Activated CD8-positive, alpha-beta memory T cell treated with anti-CD3 and anti-CD28 coated beads, Interleukin-2, amount 50 U/mL, for 4 hours (primary cell): ENCODE measurements around the gene ICA1.
"Not testable (repeated sequence)": the region's sequence is repeated elsewhere in the genome, so short reads cannot be mapped to it uniquely, and the experiment has no call there.

ENCODE experiments used
- DNase-seq: peaks from one replicate; pipeline ENCODE4 v3.0.0-alpha.2; 2020

The ICA1 gene

GRCh38 chr7:8089036-8089780, 172.8 kb downstream of the ICA1 start:
- no peak for DNase-seq

DNA sequence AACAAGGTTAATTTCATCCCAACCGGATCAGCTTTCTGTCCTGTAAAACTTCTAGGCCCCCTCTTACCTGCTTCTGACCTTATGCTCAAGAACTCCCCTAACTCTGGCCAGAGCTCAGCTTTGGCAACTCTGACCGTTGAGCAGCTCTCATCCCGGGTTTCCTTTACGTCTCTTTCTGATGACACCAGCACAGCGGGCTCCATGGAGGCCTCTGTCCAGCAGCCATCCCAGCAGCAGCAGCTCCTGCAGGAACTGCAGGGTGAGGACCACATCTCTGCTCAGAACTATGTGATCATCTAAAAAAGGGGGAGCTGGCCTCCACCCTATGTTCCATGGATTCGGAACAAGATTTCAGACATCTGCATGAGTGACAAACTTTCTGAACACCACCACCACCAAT, 175.7 kb downstream of the ICA1 start:
- no peak for DNase-seq

- no peak for DNase-seq
These were observed 176.5 kb downstream of the ICA1 start for GRCh38 chr7:8085420-8085819.

DNA sequence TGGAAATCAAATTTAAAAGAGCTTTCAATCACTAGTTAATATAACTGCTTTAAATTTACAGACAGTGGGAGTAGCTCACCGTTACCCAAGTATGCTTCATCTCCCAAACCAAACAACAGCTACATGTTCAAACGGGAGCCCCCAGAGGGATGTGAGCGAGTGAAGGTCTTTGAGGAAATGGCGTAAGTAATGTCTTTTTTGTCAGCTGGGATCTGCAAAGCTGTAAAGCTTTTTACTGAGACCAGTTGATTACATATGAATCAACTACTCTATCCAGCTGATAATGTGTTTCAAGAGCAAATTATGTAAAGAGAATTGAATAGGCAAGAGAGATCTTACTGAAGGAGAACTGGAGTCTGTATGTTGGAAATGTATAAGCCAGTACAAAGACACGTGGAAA, 177.1 kb downstream of the ICA1 start:
- no peak for DNase-seq

DNA sequence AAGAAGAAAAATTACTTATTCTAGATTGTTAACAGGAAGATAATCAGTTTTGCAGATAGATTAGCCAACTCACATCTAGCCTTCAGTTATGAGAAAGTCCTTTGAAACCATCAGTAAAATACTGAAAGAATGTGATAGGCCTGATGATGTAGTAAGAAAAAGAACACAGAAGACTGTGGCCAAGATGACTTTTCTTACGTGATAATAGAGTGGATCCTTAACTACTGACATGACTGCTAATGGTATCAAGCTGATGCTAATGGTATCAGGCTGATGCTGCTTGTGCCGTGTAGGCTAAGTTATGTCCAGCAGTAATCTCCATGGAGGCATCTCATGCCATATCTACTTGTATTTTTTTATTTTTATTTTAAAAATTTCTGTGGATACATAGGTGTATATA, 179.2 kb downstream of the ICA1 start:
- DNase-seq, result no peak

DNA sequence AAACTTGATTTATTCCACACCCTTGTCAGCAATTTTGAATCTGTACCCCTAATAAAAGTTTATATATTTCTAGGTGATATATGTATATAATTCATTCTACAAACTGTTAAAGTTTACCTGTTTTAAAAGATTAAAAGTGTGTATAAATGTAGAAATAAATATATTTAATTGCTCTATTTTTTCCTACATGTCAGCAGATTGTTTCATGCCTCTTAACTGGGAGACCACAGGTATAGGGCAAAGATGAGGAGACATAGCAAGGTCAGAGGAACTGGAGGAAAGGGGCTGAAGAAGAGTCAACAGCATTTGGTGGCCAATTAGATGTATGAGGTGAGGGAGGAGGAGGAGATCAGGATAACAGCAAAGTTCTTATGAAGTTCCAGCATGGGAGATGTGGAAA, 183.5 kb downstream of the ICA1 start:
- DNase-seq, result no peak

GRCh38 chr7:8070451-8071180, 191.4 kb downstream of the ICA1 start:
- DNase-seq, result no peak

DNA sequence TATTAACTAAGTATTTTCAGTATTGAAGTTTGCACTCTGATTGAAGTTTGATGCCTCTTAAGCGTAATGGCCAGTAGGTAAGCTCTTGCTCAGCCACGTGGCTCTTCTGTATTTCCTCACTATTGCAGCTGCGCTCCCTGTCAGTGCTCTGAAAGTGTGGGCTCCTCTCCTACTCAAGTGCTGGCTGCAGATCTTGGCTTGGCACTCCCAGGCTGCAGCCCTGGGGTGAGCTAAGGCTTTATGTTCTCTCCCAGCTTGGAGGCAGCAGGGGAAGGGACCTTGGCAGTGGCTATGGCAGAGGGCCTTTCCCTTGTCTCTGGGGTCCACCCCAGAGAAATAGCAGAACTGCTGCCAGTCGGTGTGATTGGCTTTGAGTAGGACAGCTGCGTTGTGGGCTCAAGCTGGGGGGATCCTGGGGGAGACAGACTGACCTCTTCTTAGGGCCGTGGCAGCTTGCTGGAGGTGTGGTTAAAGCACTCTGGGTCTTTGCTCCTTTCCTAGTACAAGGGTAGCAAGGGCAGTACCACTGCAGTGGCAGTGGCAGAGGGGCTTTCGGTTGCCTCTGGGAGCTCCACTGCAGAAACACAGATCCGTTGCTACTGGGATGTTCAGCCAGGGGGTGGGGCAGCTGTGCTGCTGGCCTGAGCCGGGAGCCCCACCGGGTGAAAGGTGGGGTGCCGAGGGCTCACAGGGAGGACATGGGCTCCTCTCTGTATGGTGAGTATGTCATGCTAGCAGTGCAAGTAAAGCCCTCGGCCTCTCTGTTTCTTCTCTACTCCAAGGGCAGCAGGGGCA, 192.9 kb downstream of the ICA1 start:
- DNase-seq, result no peak

DNA sequence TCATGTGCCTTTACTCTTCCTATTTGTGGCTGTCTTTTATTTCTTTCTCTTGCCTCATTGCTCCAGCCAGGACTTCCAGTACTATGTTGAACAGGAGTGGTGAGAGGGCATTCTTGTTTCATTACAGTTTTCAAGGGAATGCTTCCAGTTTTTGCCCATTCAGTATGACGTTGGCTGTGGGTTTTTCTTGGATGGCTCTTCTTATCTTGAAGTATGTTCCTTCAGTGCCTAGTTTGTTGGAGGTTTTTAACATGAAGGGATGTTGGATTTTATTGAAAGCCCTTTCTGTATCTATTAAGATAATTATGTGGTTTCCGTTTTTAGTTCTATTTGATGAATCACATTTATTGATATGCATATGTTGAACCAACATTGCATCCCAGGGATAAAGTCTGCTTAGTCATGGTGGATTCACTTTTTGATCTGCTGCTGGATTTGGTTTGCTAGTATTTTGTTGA, 196.6 kb downstream of the ICA1 start:
- DNase-seq, result no peak

DNA sequence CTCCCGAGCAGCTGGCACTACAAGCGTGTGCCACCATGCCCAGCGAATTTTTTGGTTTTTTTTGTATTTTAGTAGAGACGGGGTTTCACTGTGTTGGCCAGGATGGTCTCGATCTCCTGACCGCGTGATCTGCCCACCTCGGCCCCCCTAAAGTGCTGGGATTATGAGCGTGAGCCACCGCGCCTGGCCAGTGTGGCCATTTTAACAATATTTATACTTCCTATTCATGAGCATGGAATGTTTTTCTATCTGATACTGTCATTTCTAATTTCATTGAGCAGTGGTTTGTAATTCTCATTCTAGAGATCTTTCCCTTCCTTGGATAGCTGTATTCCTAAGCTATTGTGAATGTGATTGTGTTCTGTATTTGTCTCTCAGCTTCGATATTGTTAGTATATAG, 197.1 kb downstream of the ICA1 start:
- DNase-seq, result no peak

DNA sequence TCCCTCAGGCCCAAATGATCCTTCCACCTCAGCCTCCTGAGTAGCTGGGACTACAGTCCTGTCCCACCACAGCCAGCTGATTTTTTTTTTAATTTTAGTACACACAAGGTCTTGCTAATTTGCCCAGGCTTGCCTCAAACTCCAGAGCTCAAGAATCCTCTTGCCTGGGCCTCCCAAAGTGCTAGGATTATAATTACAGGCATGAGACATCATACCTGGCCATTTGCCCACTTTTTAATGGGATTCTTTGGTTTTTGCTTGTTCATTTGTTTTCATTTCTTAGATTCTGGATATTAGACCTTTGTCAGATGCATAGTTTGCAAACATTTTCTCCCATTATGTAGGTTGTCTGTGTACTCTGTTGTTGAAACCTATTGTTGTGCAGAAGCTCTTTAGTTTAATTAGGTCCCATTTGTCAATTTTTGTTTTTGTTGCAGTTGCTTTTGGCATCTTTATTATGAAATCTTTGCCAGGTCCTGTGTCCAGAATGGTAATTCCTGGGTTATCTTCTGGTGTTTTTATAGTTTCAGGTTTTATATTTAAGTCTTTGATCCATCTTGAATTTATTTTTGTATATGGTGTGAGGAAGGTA, 198.2 kb downstream of the ICA1 start:
- no peak for DNase-seq

DNA sequence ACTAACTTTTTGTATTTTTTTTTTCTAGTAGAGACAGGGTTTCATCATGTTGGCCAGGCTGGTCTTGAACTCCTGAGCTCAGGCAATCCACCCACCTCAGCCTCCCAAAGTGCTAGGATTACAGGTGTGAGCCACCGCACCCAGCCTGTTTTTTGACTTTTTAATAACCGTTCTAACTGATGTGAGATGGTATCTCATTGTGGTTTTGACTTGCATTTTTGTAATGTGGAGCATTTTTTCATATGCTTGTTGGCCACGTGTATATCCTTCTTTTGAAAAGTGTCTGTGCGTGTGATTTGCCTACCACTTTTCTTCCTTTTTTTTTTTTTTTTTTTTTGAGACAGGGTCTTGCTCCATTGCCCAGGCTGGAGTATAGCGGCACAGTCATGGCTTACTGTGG, 198.7 kb downstream of the ICA1 start:
- not testable (repeated sequence) for DNase-seq
